Femur (tissue), 1 donor: ENCODE data around the gene ACTBL2.

Experiments used
- DNase-seq: peaks from one replicate; pipeline ENCODE4 v3.0.0-alpha.2; 2017

The ACTBL2 gene

GRCh38 chr5:57448287-57448686 lies 34.3 kb downstream of the ACTBL2 start:
- DNase-seq = no peak

DNA sequence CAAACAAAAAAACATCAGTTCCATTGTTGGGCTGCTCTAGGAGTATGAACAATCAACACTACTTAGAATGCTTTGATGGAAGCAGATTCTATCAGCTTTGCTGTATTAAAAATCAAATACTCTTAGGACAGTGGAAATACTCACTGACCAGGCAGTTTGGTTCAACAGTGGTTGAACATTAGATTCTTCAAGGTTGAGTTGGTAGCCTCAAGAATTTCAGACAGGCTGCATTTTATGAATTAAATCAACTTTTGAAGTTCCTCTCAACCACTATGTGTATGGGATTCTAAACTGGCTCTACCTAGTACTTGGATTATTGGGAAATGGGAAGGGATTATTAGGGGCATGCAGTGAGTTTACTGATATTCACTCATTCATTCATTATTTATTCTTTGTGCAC lies 35.0 kb downstream of the ACTBL2 start:
- DNase-seq = no peak

GRCh38 chr5:57446966-57447365 lies 35.6 kb downstream of the ACTBL2 start:
- no peak for DNase-seq

DNA sequence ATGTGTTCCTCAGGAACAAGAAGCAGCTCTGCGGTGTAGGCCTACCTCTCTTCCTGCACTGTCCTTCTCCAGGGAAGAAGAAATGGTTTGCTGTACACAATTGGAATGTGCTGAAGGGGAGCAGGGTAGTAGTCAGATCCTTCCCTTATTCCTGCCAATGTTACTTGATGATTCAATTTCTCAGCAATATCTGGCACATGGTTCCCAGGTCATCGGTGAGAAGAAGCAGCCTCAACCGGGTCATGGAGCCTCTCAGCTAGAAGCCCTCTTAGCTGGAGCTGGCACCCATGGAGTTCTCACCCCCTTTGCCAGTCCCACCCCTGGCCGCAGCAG lies 36.9 kb downstream of the ACTBL2 start:
- no peak for DNase-seq

GRCh38 chr5:57445006-57445704 lies 37.5 kb downstream of the ACTBL2 start:
- no peak for DNase-seq

- DNase-seq = no peak
Observed at GRCh38 chr5:57442080-57442839, 40.4 kb downstream of the ACTBL2 start.

- DNase-seq = no peak
Observed at GRCh38 chr5:57441557-57441956, 41.1 kb downstream of the ACTBL2 start.

- no peak for DNase-seq
Observed at GRCh38 chr5:57439601-57440000, 43.0 kb downstream of the ACTBL2 start.

DNA sequence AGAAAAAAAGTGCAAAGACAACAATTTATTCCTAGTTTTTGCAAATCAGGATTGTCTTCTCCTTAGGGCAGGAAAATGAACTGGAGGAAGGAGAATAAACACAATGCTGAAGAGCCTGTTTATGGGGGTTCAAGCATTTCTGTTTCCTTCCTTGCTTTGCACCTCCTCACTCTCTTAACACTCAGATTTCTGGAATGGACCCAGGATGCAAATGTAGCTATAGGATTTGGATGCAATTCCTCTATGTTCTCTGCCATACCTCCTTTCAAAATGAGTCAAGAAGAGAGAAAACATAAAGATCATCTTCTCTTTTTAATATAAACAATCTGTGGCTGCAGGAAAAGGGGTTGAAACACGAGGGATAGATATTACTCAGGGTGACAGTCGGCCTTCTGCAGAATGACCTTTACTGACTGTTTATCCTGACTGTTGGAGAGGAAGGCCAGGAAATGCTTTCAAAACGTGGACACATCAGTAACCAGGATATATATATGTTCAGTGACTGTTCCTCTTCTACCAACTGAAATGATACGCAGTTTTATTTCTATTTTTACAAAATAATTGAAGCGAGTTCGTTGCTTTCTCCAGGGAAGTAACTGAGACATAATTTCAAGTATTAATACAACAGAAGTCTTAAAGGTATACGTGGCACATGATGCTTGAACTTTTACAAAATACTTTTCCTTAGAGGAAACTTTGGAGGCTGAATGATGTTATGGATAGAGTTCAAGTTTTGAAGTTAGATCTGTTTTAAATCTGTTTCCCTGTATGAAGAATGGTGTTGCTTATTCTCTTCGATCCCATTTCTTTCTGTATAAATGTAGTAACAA lies 44.4 kb downstream of the ACTBL2 start:
- no peak for DNase-seq

- no peak for DNase-seq
Observed at GRCh38 chr5:57436586-57436985, 46.0 kb downstream of the ACTBL2 start.

GRCh38 chr5:57435701-57436134 lies 46.9 kb downstream of the ACTBL2 start:
- no peak for DNase-seq

DNA sequence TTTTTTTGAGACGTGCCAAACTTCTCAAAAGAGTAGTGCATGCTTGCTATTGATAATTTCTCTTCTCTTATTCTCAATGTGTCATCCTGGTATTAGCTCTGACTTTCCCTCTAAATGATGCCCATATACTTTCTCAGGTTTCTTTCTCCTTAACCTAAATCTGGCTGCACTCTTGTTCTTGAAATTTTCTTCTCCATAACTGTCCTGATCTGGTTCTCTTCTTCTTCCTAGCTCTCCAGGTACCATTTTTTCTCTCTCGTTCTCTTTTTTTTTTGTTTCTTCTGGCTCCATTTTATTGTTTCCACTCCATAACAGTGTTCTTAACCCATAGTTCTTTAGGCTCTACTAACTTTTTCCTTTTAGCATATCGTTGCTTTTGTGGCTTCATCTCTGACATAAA lies 47.9 kb downstream of the ACTBL2 start:
- no peak for DNase-seq

GRCh38 chr5:57434227-57434640 lies 48.4 kb downstream of the ACTBL2 start:
- no peak for DNase-seq

DNA sequence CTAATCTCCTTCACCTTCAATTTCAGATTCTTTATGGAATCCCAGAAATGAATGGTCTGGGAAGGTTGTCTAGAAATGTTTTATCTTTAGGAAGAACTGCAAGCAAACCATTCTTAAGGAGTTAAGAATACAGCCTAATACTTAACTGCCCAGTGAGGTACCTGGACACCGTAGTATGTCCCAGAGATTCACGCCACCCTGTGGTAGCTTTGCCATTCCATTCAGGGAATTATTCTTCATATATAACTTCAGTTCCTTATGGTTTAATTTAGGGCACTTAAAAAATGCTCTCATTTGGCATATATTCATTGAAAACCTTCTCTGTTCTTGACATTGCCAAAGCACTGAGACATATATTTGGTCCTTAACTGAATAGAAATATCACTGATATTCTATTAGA lies 49.7 kb downstream of the ACTBL2 start:
- no peak for DNase-seq

DNA sequence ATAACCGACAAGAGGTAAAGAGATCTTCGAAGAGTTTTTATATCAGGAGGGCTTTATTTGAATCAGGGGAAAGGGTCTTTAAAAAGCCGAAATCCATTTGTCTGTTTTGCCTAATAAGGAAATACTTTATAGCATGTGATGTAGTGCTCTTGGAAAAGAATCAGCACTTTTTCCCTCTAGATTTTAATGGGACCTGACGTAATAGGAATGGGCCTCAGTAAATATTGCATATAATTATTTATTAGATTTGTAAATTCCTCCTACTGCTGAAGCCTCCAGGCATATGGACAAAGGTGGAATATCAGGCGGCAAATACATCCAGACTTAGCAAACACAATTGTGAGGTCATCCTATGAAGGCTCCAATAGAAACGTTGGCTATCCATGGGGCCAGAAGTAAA lies 50.9 kb downstream of the ACTBL2 start:
- DNase-seq = no peak
